GM19455 (cell line): Measurements from ENCODE around the gene GCSH.
"Not testable (repeated sequence)": the region's sequence is repeated elsewhere in the genome, so short reads cannot be mapped to it uniquely, and the experiment has no call there.

Source experiments
- ATAC-seq: cut with Tn5 transposase; IDR thresholded peaks from one replicate; pipeline ENCODE4 v1.9.1; 2021; ENCODE audit not compliant: unreplicated experiment

The GCSH gene

GRCh38 chr16:81095953-81096714, at the start of gene GCSH:
Gene GCSH, minus strand, starts transcription at chr16:81096395. Its CDS starts 117 bp downstream, at chr16:81096278.
- ATAC-seq: peak; percentile 99

- no peak for ATAC-seq
Measured at GRCh38 chr16:81143921-81144471, 47.8 kb upstream of the GCSH start.

GRCh38 chr16:81142864-81143263, 46.7 kb upstream of the GCSH start:
- ATAC-seq: no peak

GRCh38 chr16:81140930-81141780, 45.0 kb upstream of the GCSH start:
- no peak for ATAC-seq

- ATAC-seq: no peak
Measured at GRCh38 chr16:81138831-81139557, 42.8 kb upstream of the GCSH start.

- ATAC-seq: no peak
Measured at GRCh38 chr16:81137754-81138153, 41.6 kb upstream of the GCSH start.

GRCh38 chr16:81136390-81137335, 40.5 kb upstream of the GCSH start:
- no peak for ATAC-seq

GRCh38 chr16:81130126-81130525, 33.9 kb upstream of the GCSH start:
- ATAC-seq: no peak

- ATAC-seq: no peak
Measured at GRCh38 chr16:81128726-81129524, 32.7 kb upstream of the GCSH start.

- ATAC-seq: no peak
Measured at GRCh38 chr16:81127051-81127450, 30.9 kb upstream of the GCSH start.

- ATAC-seq: no peak
Measured at GRCh38 chr16:81123092-81123852, 27.1 kb upstream of the GCSH start.

GRCh38 chr16:81121474-81121990, 25.3 kb upstream of the GCSH start:
- ATAC-seq: no peak

- ATAC-seq: no peak
Measured at GRCh38 chr16:81117436-81117835, 21.2 kb upstream of the GCSH start.

GRCh38 chr16:81116285-81116684, 20.1 kb upstream of the GCSH start:
- ATAC-seq: no peak

- no peak for ATAC-seq
Measured at GRCh38 chr16:81112453-81112852, 16.3 kb upstream of the GCSH start.

GRCh38 chr16:81109274-81109673, 13.1 kb upstream of the GCSH start:
- not testable (repeated sequence) for ATAC-seq

GRCh38 chr16:81107511-81107910, 11.3 kb upstream of the GCSH start:
- ATAC-seq: no peak

GRCh38 chr16:81106826-81107503, 10.8 kb upstream of the GCSH start:
- no peak for ATAC-seq
